Tibial nerve (tissue), 4 donors: ENCODE data around the gene GMPPA. TPM values are rescaled to one million over a fixed set of nuclear protein-coding genes. Genes with fewer than 3 reads are reported as not detected.

Experiments
- DNase-seq, 2 donors: peaks; one replicate each; pipeline ENCODE4 v3.0.0-alpha.2; 2019; ENCODE audit warnings: low spot score in 2 of 2
- H3K27ac ChIP-seq, 4 donors: fragments of 200-600 bp; sonication (generic) in 3 of 4; one replicate each; pipeline ENCODE4 v1.5.1; 2017 to 2019; ENCODE audit warnings: mild to moderate bottlenecking in 1 of 4
- H3K27me3 ChIP-seq, 2 donors: fragments of 200-600 bp; sonication (generic) in 1 of 2; one replicate each; pipeline versions ENCODE4 v1.5.1 to v1.6.0; 2017 to 2019
- H3K36me3 ChIP-seq, 3 donors: fragments of 200-600 bp; sonication (generic); one replicate each; pipeline ENCODE4 v1.5.1; 2018 to 2019
- H3K4me1 ChIP-seq, 4 donors: fragments of 200-600 bp; sonication (generic) in 3 of 4; one replicate each; pipeline ENCODE4 v1.5.1; 2017 to 2019
- H3K4me3 ChIP-seq, 4 donors: fragments of 200-600 bp; sonication (generic) in 3 of 4; one replicate each; pipeline ENCODE4 v1.5.1; 2017 to 2019; ENCODE audit warnings: mild to moderate bottlenecking in 1 of 4, moderate library complexity in 1 of 4
- H3K9me3 ChIP-seq, 4 donors: fragments of 200-600 bp; sonication (generic) in 3 of 4; one replicate each; pipeline ENCODE4 v1.5.1; 2017 to 2019
- CTCF ChIP-seq, 5 experiments: fragments of 200-600 bp in 3 of 5; fragments of 450-650 bp in 2 of 5; sonication (generic) in 3 of 5; IDR thresholded peaks; one replicate each; pipeline ENCODE4 v1.5.1; 2016 to 2019; ENCODE audit warnings: antibody characterized with exemption in 5 of 5, mild to moderate bottlenecking in 3 of 5, moderate library complexity in 2 of 5
- EP300 ChIP-seq, 2 donors: sonication (generic); formaldehyde crosslinking; IDR thresholded peaks; one replicate each; pipeline ENCODE4 v1.6.1; 2017; ENCODE audit warnings: antibody characterized with exemption in 2 of 2, mild to moderate bottlenecking in 1 of 2
- POLR2A ChIP-seq, 2 donors: fragments of 450-650 bp; IDR thresholded peaks; one replicate each; pipeline ENCODE4 v1.6.1; 2017; ENCODE audit warnings: antibody characterized with exemption in 2 of 2, mild to moderate bottlenecking in 2 of 2, moderate library complexity in 2 of 2
- WGBS, 2 donors: methylation state at CpG; one replicate each; pipeline ENCODE4 v1.1.5; 2018; 5-methylcytosine and 5-hydroxymethylcytosine counted together
- total RNA-seq, 4 donors: library from RNA; depleted of rRNA; stranded (reverse); fragments of >200 nt; gene quantifications; one replicate each; pipeline ENCODE4 v1.1.0, GENCODE V29; 2016

The GMPPA gene
- total RNA-seq, 4 donors from 2014 or later, result 18.8 to 29.7 (median 27.8) TPM

DNA sequence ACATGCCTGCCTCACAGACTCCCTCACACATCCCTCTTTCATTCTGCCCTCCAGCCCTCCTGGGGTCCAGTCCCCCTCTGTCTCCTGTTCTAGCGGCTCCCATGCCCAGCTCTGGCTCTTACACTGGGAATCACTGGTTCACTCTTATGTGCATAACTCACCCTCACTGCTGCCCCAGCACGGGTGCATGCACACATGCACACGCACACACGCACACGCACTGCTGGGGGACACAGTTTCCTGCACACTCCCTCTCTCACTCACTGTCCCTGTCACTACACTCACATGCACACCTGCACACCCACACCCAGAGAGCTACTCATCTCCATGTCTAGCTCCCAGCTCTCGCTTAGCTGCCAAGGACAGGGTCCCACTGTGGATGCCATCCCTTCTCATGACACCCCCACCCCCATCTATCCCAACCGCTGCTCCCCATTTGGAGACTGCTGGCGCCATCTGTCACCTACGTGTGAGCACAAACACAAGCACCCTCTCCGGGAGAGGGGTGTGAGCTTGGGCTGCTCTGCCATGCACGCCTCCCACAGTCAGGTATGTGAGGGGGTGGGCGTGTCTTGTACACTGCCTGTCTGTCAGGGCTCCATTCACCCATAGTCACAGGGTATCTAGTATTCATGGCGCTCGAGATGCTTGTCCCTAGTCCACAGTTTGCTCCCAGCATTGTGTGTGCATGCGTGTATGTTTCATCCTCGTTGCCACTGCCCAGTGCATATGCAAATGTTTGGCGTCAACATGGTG lies 17.4 kb downstream of the GMPPA start:
- no peak overlapping the region for H3K27ac ChIP-seq
- no peaks in the 10 kb centered on the region for H3K9me3 ChIP-seq
- DNase-seq, result no peak
- no peak for TF ChIP-seq CTCF (IDR thresholded peaks at IDR 0.05)
- no peak for TF ChIP-seq EP300 (IDR thresholded peaks at IDR 0.05)
- TF ChIP-seq POLR2A (IDR thresholded peaks at IDR 0.05), result no peak
- no peak overlapping the region for H3K4me3 ChIP-seq
- peaks cover 0 to 44% (median 1%) of the 10 kb centered on the region in 4 donors for H3K4me1 ChIP-seq
- peaks cover 0 to 73% of the 10 kb centered on the region in 2 donors for H3K27me3 ChIP-seq
- no peaks in the 10 kb centered on the region for H3K36me3 ChIP-seq
- WGBS, 2 donors, result 70 to 75% methylated on average over 16 to 17 of the region's 17 CpGs

- Histone ChIP-seq H3K4me3 (no peak overlapping the region), H3K27ac (no peak overlapping the region), H3K36me3 (no peaks in the 10 kb centered on the region), H3K4me1 (peaks cover 0 to 47% (median 1%) of the 10 kb centered on the region in 4 donors), H3K9me3 (no peaks in the 10 kb centered on the region), H3K27me3 (peaks cover 0 to 72% of the 10 kb centered on the region in 2 donors)
- DNase-seq, result no peak
- WGBS, 2 donors, result 46 to 48% methylated on average over 7 of the region's 7 CpGs
- TF ChIP-seq CTCF (IDR thresholded peaks at IDR 0.05), result no peak
- TF ChIP-seq EP300 (IDR thresholded peaks at IDR 0.05), result no peak
- TF ChIP-seq POLR2A (IDR thresholded peaks at IDR 0.05), result no peak
Measured at GRCh38 chr2:219516888-219517287, 18.2 kb downstream of the GMPPA start.

- WGBS, 2 donors, result 56 to 57% methylated on average over 10 of the region's 10 CpGs
- no peak overlapping the region for H3K4me3 ChIP-seq
- DNase-seq, result no peak
- H3K27me3 ChIP-seq, result peaks cover 0 to 72% of the 10 kb centered on the region in 2 donors
- TF ChIP-seq EP300 (IDR thresholded peaks at IDR 0.05) (no peak), CTCF (IDR thresholded peaks at IDR 0.05) (no peak), POLR2A (IDR thresholded peaks at IDR 0.05) (no peak)
- no peak overlapping the region for H3K27ac ChIP-seq
- no peaks in the 10 kb centered on the region for H3K9me3 ChIP-seq
- H3K36me3 ChIP-seq, result no peaks in the 10 kb centered on the region
- H3K4me1 ChIP-seq, result peaks cover 0 to 51% (median 11%) of the 10 kb centered on the region in 4 donors
Measured at GRCh38 chr2:219517954-219518778, 19.5 kb downstream of the GMPPA start.

DNA sequence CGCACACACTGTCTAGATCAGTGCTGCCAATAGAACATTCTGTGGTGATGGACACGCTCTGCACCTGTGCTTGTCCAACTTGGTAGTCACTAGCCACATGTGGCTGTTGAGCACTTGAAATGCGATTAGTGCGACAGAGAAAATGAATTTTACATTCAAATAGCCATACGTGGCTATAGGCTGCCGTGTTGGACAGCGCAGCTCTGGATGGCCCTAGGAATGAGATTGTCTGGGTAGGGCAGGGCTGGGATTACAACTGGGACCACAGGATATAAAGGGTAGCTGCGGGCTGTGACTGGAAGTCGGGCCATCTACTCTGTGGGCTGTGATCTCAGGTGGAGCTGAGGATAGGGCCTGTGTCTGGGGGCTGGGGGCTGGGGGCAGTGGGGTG lies 20.8 kb downstream of the GMPPA start:
- Histone ChIP-seq H3K27ac (no peak overlapping the region), H3K9me3 (no peaks in the 10 kb centered on the region), H3K27me3 (peaks cover 0 to 72% of the 10 kb centered on the region in 2 donors), H3K4me3 (no peak overlapping the region), H3K4me1 (peaks cover 0 to 42% (median 11%) of the 10 kb centered on the region in 4 donors), H3K36me3 (no peaks in the 10 kb centered on the region)
- no peak for DNase-seq
- TF ChIP-seq POLR2A (IDR thresholded peaks at IDR 0.05) (no peak), CTCF (IDR thresholded peaks at IDR 0.05) (no peak), EP300 (IDR thresholded peaks at IDR 0.05) (no peak)
- WGBS, 2 donors, result 85 to 90% methylated on average over 9 of the region's 9 CpGs

DNA sequence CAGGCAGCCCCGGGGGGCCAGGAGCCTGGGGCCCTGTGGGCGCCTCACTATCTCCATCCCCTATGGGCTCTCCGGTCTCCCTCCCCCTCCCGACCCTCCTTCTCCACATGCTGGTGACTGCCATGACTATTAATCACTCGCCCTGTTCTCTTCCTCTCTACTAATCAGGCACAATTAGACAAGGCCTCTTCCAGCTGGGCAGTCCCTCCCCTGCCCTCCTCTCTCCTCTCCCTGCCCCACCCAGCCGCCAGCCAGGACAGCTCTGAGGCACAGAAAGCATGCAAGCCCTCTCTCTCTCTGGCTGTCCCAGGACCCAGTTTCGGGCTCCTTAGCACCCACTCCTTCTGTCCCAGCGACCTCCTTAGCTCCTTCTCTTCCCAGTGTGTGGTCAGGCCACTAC lies 21.4 kb downstream of the GMPPA start:
- WGBS, 2 donors, result 69 to 77% methylated on average over 8 of the region's 8 CpGs
- Histone ChIP-seq H3K27ac (no peak overlapping the region), H3K4me1 (peaks cover 0 to 40% (median 11%) of the 10 kb centered on the region in 4 donors), H3K27me3 (peaks cover 0 to 72% of the 10 kb centered on the region in 2 donors), H3K9me3 (no peaks in the 10 kb centered on the region), H3K4me3 (no peak overlapping the region), H3K36me3 (no peaks in the 10 kb centered on the region)
- no peak for DNase-seq
- TF ChIP-seq POLR2A (IDR thresholded peaks at IDR 0.05) (no peak), EP300 (IDR thresholded peaks at IDR 0.05) (no peak), CTCF (IDR thresholded peaks at IDR 0.05) (no peak)
